SU-DHL-6 (cell line): ENCODE measurements around the gene HS3ST3A1.

Experiments used
- H2AFZ ChIP-seq: fragments of 200-600 bp; sonication (generic); 2 replicates; pipeline ENCODE4 v1.6.1; 2014; ENCODE audit warnings: low read depth, mild to moderate bottlenecking, moderate library complexity, mixed read lengths, antibody characterized with exemption, low read length; ENCODE audit not compliant: severe bottlenecking
- H3F3A ChIP-seq: fragments of 200-600 bp; shearing (Covaris generic); 2 replicates; pipeline ENCODE4 v1.6.0; 2016; ENCODE audit warnings: antibody characterized with exemption, mild to moderate bottlenecking; ENCODE audit not compliant: insufficient read depth
- H3K27ac ChIP-seq: fragments of 200-600 bp; sonication (generic); 2 replicates; pipeline ENCODE4 v1.5.1; 2016; ENCODE audit warnings: low read depth, mild to moderate bottlenecking, low read length, moderate library complexity, mixed read lengths
- H3K27me3 ChIP-seq: fragments of 200-600 bp; sonication (generic), shearing (Covaris generic); 2 replicates; pipeline ENCODE4 v1.6.0; 2014; ENCODE audit warnings: mild to moderate bottlenecking, low read length
- H3K36me3 ChIP-seq: fragments of 200-600 bp; sonication (generic); 2 replicates; pipeline ENCODE4 v1.6.1; 2014; ENCODE audit warnings: mild to moderate bottlenecking, low read length, mixed read lengths
- H3K4me2 ChIP-seq: fragments of 300-600, 200-600 bp; shearing (Covaris generic), sonication (generic); 2 replicates; pipeline ENCODE4 v1.6.0; 2014; ENCODE audit warnings: low read length, low read depth, mild to moderate bottlenecking; ENCODE audit not compliant: poor library complexity, severe bottlenecking
- H3K4me3 ChIP-seq: fragments of 200-600 bp; sonication (generic); 2 replicates; pipeline ENCODE4 v1.5.1; 2014; ENCODE audit warnings: antibody characterized with exemption, low read length, mild to moderate bottlenecking, mixed read lengths; ENCODE audit not compliant: insufficient read depth, poor library complexity, severe bottlenecking
- H3K79me2 ChIP-seq: fragments of 200-600 bp; sonication (generic); 2 replicates; pipeline ENCODE4 v1.6.1; 2014; ENCODE audit warnings: mild to moderate bottlenecking, low read length, moderate library complexity; ENCODE audit not compliant: insufficient read depth
- H3K9ac ChIP-seq: fragments of 200-600 bp; sonication (generic); 2 replicates; pipeline ENCODE4 v1.7.0; 2014; ENCODE audit warnings: mild to moderate bottlenecking, low read length
- H3K9me2 ChIP-seq: fragments of 200-600 bp; sonication (generic); replicated peaks from 2 replicates; pipeline ENCODE4 v1.6.1; 2014; ENCODE audit warnings: low read length; ENCODE audit not compliant: insufficient read depth
- H3K9me3 ChIP-seq: fragments of 200-600 bp; sonication (generic); 2 replicates; pipeline ENCODE4 v1.6.1; 2014; ENCODE audit warnings: low read length, mixed read lengths; ENCODE audit not compliant: insufficient read depth
- H4K20me1 ChIP-seq: fragments of 200-600 bp; sonication (generic); 2 replicates; pipeline ENCODE4 v1.6.1; 2014; ENCODE audit warnings: low read depth, mild to moderate bottlenecking, antibody characterized with exemption, low read length, moderate library complexity, mixed read lengths
- CTCF ChIP-seq: fragments of 200-600 bp; sonication (generic); IDR thresholded peaks from one replicate; pipeline ENCODE4 v1.5.1; 2017; ENCODE audit warnings: antibody characterized with exemption, mild to moderate bottlenecking, low read length, moderate library complexity; ENCODE audit not compliant: insufficient read depth, poor library complexity, severe bottlenecking
- EZH2phosphoT487 ChIP-seq: fragments of 200-600 bp; sonication (generic), shearing (Covaris generic); conservative IDR thresholded peaks from 2 replicates; pipeline ENCODE4 v1.6.1; 2018; ENCODE audit warnings: mild to moderate bottlenecking, antibody characterized with exemption, low read length, moderate library complexity, mixed read lengths

The HS3ST3A1 gene

GRCh38 chr17:13563866-13564265 lies 37.9 kb downstream of the HS3ST3A1 start:
- Histone ChIP-seq H3K4me3 (no peak overlapping the region), H3K9ac (no peak overlapping the region), H3K27ac (no peak overlapping the region), H3K4me2 (no peak overlapping the region), H3K79me2 (no peaks in the 10 kb centered on the region), H3K36me3 (no peaks in the 10 kb centered on the region), H4K20me1 (no peaks in the 10 kb centered on the region), H2AFZ (no peak overlapping the region), H3K27me3 (no peaks in the 10 kb centered on the region; the same call in 1 of the 2 replicates), H3K9me2 (no peaks in the 10 kb centered on the region), H3F3A (no peaks in the 10 kb centered on the region), H3K9me3 (0 out of 2 replicates have a peak, but pooled peaks cover 5% of the 10 kb centered on the region)
- TF ChIP-seq EZH2phosphoT487 (no peak), CTCF (no peak)

GRCh38 chr17:13562271-13562800 lies 39.4 kb downstream of the HS3ST3A1 start:
- no peak for TF ChIP-seq EZH2phosphoT487
- no peak for TF ChIP-seq CTCF
- Histone ChIP-seq H3K4me2 (no peak overlapping the region), H3K9me2 (no peaks in the 10 kb centered on the region), H3K9ac (no peak overlapping the region), H3K27ac (no peak overlapping the region), H4K20me1 (no peaks in the 10 kb centered on the region), H3K4me3 (no peak overlapping the region), H3K9me3 (0 out of 2 replicates have a peak, but pooled peaks cover 5% of the 10 kb centered on the region), H3K27me3 (no peaks in the 10 kb centered on the region; the same call in 1 of the 2 replicates), H2AFZ (no peak overlapping the region), H3K36me3 (no peaks in the 10 kb centered on the region), H3K79me2 (no peaks in the 10 kb centered on the region), H3F3A (no peaks in the 10 kb centered on the region)

- Histone ChIP-seq H3K36me3 (no peaks in the 10 kb centered on the region), H3F3A (no peaks in the 10 kb centered on the region), H3K9me3 (0 out of 2 replicates have a peak, but pooled peaks cover 5% of the 10 kb centered on the region), H3K27me3 (no peaks in the 10 kb centered on the region; the same call in 1 of the 2 replicates), H3K4me2 (no peak overlapping the region), H4K20me1 (no peaks in the 10 kb centered on the region), H3K9ac (no peak overlapping the region), H3K27ac (no peak overlapping the region), H3K9me2 (no peaks in the 10 kb centered on the region), H3K79me2 (no peaks in the 10 kb centered on the region), H3K4me3 (no peak overlapping the region), H2AFZ (no peak overlapping the region)
- TF ChIP-seq EZH2phosphoT487 (no peak), CTCF (no peak)
Observed at GRCh38 chr17:13561606-13562270, 40.0 kb downstream of the HS3ST3A1 start.
